ENCODE measurements around the gene MAD2L2. TPM values are rescaled to one million over a fixed set of nuclear protein-coding genes. Genes with fewer than 3 reads are reported as not detected.

Gene MAD2L2
- total and polyA plus RNA-seq, 9 donors = 13.0 to 35.9 (median 27.8) TPM

DNA sequence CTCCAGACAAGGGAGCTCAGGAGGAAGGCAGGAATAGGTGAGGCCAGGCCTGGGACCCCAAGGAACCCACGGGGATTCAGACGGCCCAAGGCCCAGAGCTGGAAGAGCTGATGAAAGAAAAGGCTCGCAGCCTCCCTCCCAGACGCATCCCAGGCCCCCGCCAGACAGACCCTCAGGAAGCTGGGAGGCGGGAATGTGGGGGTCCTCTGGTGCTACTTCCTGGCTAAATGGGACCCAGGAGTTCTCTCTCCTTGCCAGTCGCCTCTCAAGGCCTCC is 27.1 kb downstream of the MAD2L2 start:
- Histone ChIP-seq H3K4me3 (peak overlapping the region; percentile 69), H3K9me3 (no peaks in the 10 kb centered on the region), H3K4me1 (ENCODE audit: insufficient read depth) (peaks cover 6% of the 10 kb centered on the region), H3K36me3 (no peaks in the 10 kb centered on the region), H3K27me3 (no peaks in the 10 kb centered on the region), H3K27ac (peak overlapping the region in 1 of 2 donors; percentile 53)
- DNase-seq = no peak
- 53 to 70% (median 55%) methylated on average over 6 to 7 of the region's 7 CpGs for WGBS, 3 donors
- intact Hi-C loops (cut with DNase I) = loop anchor here in 2 of 4 donors (5.0 to 10.0 kb wide), 4 partner anchors 61 to 1376 kb away; no protein-coding TSS in a partner anchor
- TF ChIP-seq, protein P1, sequence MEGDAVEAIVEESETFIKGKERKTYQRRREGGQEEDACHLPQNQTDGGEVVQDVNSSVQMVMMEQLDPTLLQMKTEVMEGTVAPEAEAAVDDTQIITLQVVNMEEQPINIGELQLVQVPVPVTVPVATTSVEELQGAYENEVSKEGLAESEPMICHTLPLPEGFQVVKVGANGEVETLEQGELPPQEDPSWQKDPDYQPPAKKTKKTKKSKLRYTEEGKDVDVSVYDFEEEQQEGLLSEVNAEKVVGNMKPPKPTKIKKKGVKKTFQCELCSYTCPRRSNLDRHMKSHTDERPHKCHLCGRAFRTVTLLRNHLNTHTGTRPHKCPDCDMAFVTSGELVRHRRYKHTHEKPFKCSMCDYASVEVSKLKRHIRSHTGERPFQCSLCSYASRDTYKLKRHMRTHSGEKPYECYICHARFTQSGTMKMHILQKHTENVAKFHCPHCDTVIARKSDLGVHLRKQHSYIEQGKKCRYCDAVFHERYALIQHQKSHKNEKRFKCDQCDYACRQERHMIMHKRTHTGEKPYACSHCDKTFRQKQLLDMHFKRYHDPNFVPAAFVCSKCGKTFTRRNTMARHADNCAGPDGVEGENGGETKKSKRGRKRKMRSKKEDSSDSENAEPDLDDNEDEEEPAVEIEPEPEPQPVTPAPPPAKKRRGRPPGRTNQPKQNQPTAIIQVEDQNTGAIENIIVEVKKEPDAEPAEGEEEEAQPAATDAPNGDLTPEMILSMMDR (IDR thresholded peaks at IDR 0.05) = no peak
- no peak for TF ChIP-seq EP300 (IDR thresholded peaks at IDR 0.05)
- no peak for TF ChIP-seq POLR2A (IDR thresholded peaks at IDR 0.05)

DNA sequence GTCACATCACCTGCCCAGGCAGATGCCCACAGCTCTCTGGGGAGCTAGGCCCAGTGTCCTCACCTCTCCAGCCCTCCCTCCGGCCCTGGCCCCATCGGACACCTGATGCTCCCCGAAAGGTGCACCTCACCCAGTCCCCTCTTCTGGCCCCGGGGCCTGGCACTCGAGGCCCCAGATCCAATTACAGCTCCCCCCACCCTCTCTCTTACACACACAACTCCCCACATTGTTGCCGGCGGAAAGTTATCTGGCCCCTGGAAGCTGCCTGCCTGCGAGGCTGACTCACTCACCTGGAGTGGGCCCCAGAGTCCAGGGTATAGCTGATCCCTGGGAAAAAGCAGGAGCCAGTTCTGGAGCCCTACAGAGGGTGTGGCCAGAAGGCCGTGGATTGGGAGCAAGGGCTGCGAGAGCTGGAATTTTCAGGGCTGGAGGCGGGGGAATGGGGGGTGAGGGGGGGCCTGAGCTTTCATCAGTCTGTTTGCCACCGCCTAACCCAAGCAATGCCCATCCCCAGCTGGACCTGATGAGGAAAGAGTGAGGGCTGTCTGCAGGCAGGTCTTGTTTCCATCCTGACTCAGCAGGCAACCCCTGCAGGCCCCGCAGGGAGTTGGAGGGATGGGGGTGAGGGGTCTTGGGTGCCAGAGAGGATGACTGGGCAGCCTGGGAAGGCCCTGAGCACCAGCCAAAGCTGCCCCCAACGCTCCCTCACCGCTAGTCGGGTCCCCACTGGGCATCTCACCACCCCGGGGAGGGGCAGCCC is 27.7 kb downstream of the MAD2L2 start:
- intact Hi-C loops (cut with DNase I) = loop anchor here in 2 of 4 donors (5.0 to 10.0 kb wide), 4 partner anchors 62 to 1376 kb away; no protein-coding TSS in a partner anchor
- TF ChIP-seq, protein P1 (IDR thresholded peaks at IDR 0.05) = no peak
- TF ChIP-seq POLR2A (IDR thresholded peaks at IDR 0.05) = no peak
- no peak for TF ChIP-seq EP300 (IDR thresholded peaks at IDR 0.05)

DNA sequence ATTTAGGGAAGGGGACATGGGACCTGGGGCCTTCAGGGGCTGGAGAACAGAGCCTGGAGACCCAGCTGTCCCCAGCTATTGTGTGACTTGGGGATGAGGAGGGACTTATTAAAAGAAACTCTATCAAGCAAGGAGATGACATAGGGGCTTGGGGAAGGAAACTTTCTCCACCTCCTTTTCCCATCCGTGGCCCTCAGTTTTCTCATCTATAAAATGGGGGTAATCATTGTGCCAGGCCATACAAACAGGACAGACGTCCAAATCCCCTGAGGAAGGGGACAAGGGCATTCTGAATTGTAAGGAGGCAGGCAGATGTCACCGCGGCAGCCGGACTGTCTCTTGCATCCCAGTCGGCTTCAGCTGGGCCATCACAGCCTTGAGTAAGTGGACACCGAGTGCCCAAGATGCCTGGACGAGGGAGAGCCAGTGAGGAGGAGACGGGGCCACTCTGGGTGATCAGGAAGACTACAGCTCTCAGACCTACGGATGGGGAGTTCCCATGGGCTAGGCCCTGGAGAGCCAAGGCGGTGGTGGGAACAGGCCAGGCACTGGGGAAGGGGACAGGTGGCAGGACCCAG is 28.7 kb downstream of the MAD2L2 start:
- no peak for TF ChIP-seq POLR2A (IDR thresholded peaks at IDR 0.05)
- TF ChIP-seq EP300 (IDR thresholded peaks at IDR 0.05) = no peak
- TF ChIP-seq, protein P1 (IDR thresholded peaks at IDR 0.05) = no peak
- intact Hi-C loops (cut with DNase I) = loop anchor here in 2 of 4 donors (5.0 to 10.0 kb wide), 4 partner anchors 63 to 1375 kb away; no protein-coding TSS in a partner anchor
- Histone ChIP-seq H3K9me3 (no peaks in the 10 kb centered on the region), H3K27me3 (no peaks in the 10 kb centered on the region), H3K4me1 (ENCODE audit: insufficient read depth) (peaks cover 6% of the 10 kb centered on the region), H3K36me3 (no peaks in the 10 kb centered on the region), H3K4me3 (no peak overlapping the region), H3K27ac (no peak overlapping the region)
- 80 to 87% (median 85%) methylated on average over 11 of the region's 11 CpGs for WGBS, 3 donors
- no peak for DNase-seq

More for the DNA sequence above, 27.7 kb downstream of the MAD2L2 start:
- Histone ChIP-seq H3K4me1 (ENCODE audit: insufficient read depth) (peaks cover 6% of the 10 kb centered on the region), H3K27ac (peak overlapping the region in 1 of 2 donors; percentile 53), H3K27me3 (no peaks in the 10 kb centered on the region), H3K9me3 (no peaks in the 10 kb centered on the region), H3K4me3 (no peak overlapping the region), H3K36me3 (no peaks in the 10 kb centered on the region)
- no peak for DNase-seq
- 66 to 75% (median 66%) methylated on average over 17 of the region's 17 CpGs for WGBS, 3 donors

DNA sequence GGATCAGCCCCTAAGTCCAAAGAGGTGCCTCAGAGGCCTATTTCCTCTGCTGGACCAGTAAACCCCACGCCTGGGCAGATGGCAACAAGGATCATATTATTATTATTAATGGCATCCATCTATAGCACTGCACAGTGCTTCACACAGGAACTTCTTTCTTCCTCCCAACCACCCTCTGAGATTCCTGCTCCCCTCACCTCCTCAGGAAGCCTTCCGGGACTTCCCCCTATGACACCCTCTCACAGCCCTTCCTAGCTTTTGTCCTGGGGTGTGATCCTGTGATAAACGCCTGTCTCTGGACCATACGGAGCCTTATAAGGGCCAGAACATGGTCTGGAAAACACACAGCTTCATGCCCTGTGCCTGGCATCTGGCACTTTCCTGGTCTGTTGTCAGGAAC is 29.9 kb downstream of the MAD2L2 start:
- Histone ChIP-seq H3K4me1 (ENCODE audit: insufficient read depth) (peaks cover 6% of the 10 kb centered on the region), H3K4me3 (no peak overlapping the region), H3K27ac (no peak overlapping the region), H3K27me3 (no peaks in the 10 kb centered on the region), H3K9me3 (no peaks in the 10 kb centered on the region), H3K36me3 (no peaks in the 10 kb centered on the region)
- 85 to 89% (median 89%) methylated on average over 4 of the region's 4 CpGs for WGBS, 3 donors
- intact Hi-C loops (cut with DNase I) = loop anchor here in 2 of 4 donors (5.0 to 10.0 kb wide), 4 partner anchors 64 to 1374 kb away; no protein-coding TSS in a partner anchor
- TF ChIP-seq, protein P1 (IDR thresholded peaks at IDR 0.05) = no peak
- no peak for TF ChIP-seq POLR2A (IDR thresholded peaks at IDR 0.05)
- TF ChIP-seq EP300 (IDR thresholded peaks at IDR 0.05) = no peak
- DNase-seq = no peak

Measured in ovary (tissue), 9 donors.